ENCODE data around the gene ENGASE.
A peak's percentile ranks its signal among the peaks of the same experiment; 100 is the strongest.
"Not testable (repeated sequence)": the region's sequence is repeated elsewhere in the genome, so short reads cannot be mapped to it uniquely, and the experiment has no call there.

ENGASE gene

GRCh38 chr17:79049821-79050220 is 24.8 kb upstream of the ENGASE start:
- DNase-seq (ENCODE audit: extremely low spot score, insufficient read length, low read depth), result no peak
- FAIRE-seq, result no peak

- no peak for DNase-seq (ENCODE audit: extremely low spot score, insufficient read length, low read depth)
- FAIRE-seq, result no peak
Measured at GRCh38 chr17:79050551-79050950, 24.1 kb upstream of the ENGASE start.

GRCh38 chr17:79051306-79051705 is 23.3 kb upstream of the ENGASE start:
- FAIRE-seq (no peak), DNase-seq (ENCODE audit: extremely low spot score, insufficient read length, low read depth) (no peak)

GRCh38 chr17:79052131-79052530 is 22.5 kb upstream of the ENGASE start:
- no peak for DNase-seq (ENCODE audit: extremely low spot score, insufficient read length, low read depth)
- FAIRE-seq, result no peak

- no peak for FAIRE-seq
Measured at GRCh38 chr17:79053251-79053925, 21.2 kb upstream of the ENGASE start.

GRCh38 chr17:79054200-79054960 is 20.2 kb upstream of the ENGASE start:
- no peak for FAIRE-seq

More at GRCh38 chr17:79053251-79053925, 21.2 kb upstream of the ENGASE start:
- no peak for DNase-seq (ENCODE audit: extremely low spot score, insufficient read length, low read depth)

GRCh38 chr17:79055197-79055596 is 19.4 kb upstream of the ENGASE start:
- no peak for FAIRE-seq

More at GRCh38 chr17:79054200-79054960, 20.2 kb upstream of the ENGASE start:
- DNase-seq (ENCODE audit: extremely low spot score, insufficient read length, low read depth), result no peak

GRCh38 chr17:79057737-79058385 is 16.8 kb upstream of the ENGASE start:
- no peak for DNase-seq (ENCODE audit: extremely low spot score, insufficient read length, low read depth)
- no peak for FAIRE-seq

More at GRCh38 chr17:79055197-79055596, 19.4 kb upstream of the ENGASE start:
- no peak for DNase-seq (ENCODE audit: extremely low spot score, insufficient read length, low read depth)

- FAIRE-seq, result no peak
- DNase-seq (ENCODE audit: extremely low spot score, insufficient read length, low read depth), result no peak
Measured at GRCh38 chr17:79062691-79063090, 11.9 kb upstream of the ENGASE start.

GRCh38 chr17:79064026-79064425 is 10.6 kb upstream of the ENGASE start:
- DNase-seq (ENCODE audit: extremely low spot score, insufficient read length, low read depth) (no peak), FAIRE-seq (no peak)

- peak; percentile 52 for FAIRE-seq
- no peak for DNase-seq (ENCODE audit: extremely low spot score, insufficient read length, low read depth)
Measured at GRCh38 chr17:79065105-79065670, 9.4 kb upstream of the ENGASE start.

- DNase-seq (ENCODE audit: extremely low spot score, insufficient read length, low read depth) (no peak), FAIRE-seq (no peak)
Measured at GRCh38 chr17:79066963-79067362, 7.7 kb upstream of the ENGASE start.

- FAIRE-seq (no peak), DNase-seq (ENCODE audit: extremely low spot score, insufficient read length, low read depth) (no peak)
Measured at GRCh38 chr17:79070266-79070880, 4.3 kb upstream of the ENGASE start.

GRCh38 chr17:79071161-79071740 is 3.4 kb upstream of the ENGASE start:
- FAIRE-seq, result no peak

GRCh38 chr17:79072544-79072943 is 2.1 kb upstream of the ENGASE start:
- no peak for DNase-seq (ENCODE audit: extremely low spot score, insufficient read length, low read depth)
- no peak for FAIRE-seq

More at GRCh38 chr17:79071161-79071740, 3.4 kb upstream of the ENGASE start:
- no peak for DNase-seq (ENCODE audit: extremely low spot score, insufficient read length, low read depth)

- FAIRE-seq, result no peak
- no peak for DNase-seq (ENCODE audit: extremely low spot score, insufficient read length, low read depth)
Measured at GRCh38 chr17:79073016-79073705, 1.5 kb upstream of the ENGASE start.

- FAIRE-seq, result no peak
- DNase-seq (ENCODE audit: extremely low spot score, insufficient read length, low read depth), result no peak
Measured at GRCh38 chr17:79073706-79074088, 927 bp upstream of the ENGASE start.

GRCh38 chr17:79074121-79074648 is 439 bp upstream of the ENGASE start:
- DNase-seq (ENCODE audit: extremely low spot score, insufficient read length, low read depth); FAIRE-seq: not testable (repeated sequence)

- FAIRE-seq, result no peak
- no peak for DNase-seq (ENCODE audit: extremely low spot score, insufficient read length, low read depth)
Measured at GRCh38 chr17:79075446-79075750, 774 bp downstream of the ENGASE start.

Data from GM18507 (cell line).